HG03442 (cell line): ENCODE results near the gene CXCL10.
"Not testable (repeated sequence)": the region's sequence is repeated elsewhere in the genome, so short reads cannot be mapped to it uniquely, and the experiment has no call there.

Experiments used
- ATAC-seq: cut with Tn5 transposase; IDR thresholded peaks from one replicate; pipeline ENCODE4 v1.9.1; 2021; ENCODE audit warnings: mild to moderate bottlenecking, moderate library complexity; ENCODE audit not compliant: unreplicated experiment

The CXCL10 gene

GRCh38 chr4:76023389-76023788, at the start of gene CXCL10:
CXCL10 (minus strand) TSS chr4:76023497; CDS start chr4:76023431, 66 bp downstream.
- no peak for ATAC-seq

GRCh38 chr4:76072760-76073159, 49.5 kb upstream of the CXCL10 start:
- ATAC-seq = no peak

DNA sequence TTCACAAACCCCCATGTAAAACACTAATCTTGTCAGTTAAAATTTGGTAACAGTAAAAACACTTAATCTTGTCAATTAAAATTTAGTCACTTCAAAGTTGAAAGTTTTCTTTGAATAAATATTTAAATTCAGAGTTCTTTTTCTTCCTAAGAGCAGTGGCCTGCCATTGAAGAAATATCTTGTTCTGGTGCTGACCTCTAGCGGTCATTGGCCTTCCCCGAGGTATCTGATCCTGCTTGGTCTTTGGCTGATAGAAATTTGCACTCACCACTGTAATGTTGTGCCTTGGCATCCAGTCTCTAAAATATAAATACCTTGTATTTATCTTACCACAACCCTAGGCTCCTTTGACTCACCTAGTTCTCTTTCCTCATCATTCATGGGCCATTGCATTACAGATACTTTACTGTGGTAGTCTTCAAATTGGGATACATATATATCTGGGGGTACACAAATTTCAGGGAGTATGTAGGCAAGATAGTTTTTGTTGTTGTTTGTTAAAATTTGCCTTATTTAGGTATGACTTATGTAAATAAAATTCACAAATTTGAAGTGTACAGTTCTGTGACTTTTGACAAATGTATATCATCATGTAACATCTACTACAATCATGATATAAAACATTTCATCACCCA, 44.5 kb upstream of the CXCL10 start:
- peak; percentile 49 for ATAC-seq

DNA sequence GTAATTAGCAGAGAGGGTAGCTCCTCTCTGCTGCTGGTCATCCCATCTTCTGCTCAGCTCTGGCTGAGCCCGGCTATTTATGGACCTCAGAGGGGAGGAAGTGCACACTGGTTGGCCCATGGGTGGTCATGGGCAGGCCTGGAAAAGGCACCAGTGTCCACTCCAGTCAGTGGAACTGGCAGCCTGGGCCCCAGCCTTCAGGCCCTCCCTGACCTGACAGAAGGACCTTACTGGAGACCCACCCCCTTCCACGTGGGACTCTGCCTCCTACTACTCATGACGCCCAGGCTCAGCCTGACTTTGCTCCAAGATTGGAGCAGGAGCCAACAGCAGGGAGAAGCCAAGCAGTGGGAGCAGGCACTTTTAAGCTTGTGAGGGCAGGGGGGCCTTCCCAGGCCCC, 43.2 kb upstream of the CXCL10 start:
- no peak for ATAC-seq

DNA sequence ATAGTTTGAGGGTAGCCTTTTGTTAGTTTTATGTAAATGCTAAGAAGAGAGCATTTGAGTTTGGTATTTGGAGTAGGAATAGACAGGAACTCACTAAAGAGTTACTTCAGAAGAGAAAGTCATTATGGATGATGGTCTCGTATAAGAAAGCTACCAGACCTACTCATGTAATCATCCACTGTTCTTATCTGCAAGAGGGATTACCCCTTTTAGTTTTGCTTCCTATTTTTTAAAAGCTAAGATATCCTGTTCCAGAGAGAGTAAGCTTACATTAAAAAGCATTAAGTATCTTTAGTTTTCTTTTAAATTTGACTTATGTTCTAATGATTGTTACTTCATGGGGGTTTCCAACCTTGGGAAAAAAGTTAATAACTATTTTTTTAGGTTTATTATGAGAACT, 38.7 kb upstream of the CXCL10 start:
- peak; percentile 60 for ATAC-seq

DNA sequence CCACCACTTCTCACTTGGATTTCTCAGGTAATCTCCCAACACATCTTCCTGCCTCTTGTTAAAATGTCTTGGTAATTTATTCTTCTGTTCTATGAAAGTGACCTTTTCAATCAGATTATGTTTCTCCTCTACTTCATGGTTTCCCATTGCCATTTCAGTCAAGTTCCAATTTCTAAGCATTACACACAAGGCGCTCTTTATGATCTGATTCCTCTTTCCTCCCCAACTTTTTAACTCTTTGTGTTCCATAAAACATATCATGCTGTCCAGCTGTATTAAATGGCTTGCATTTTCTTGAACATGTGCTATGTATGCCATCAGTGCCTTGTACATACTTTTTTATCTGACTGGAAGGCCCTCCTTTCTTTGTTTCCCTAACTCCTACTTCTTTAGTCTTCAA, 38.1 kb upstream of the CXCL10 start:
- ATAC-seq = no peak

GRCh38 chr4:76060506-76060905, 37.2 kb upstream of the CXCL10 start:
- no peak for ATAC-seq

DNA sequence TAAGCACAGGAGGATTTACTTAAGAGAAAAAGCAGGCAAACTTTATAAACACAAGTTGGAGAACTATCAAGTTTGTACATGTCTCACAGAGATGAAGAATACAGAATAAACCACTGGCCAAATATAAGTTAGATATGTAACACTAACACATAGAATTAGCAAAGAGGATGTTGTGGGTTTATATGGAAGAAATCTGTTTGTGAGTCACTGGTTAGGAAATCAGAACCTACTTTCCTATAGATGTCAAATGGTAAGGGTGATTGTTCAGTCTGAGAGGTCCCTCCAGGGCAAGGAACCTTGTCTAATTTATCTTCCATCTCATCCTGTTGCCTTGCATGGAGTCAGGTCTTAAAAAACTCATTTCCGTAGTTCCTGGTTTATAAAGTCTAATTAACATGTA, 36.5 kb upstream of the CXCL10 start:
- ATAC-seq = no peak

- no peak for ATAC-seq
These were observed 35.7 kb upstream of the CXCL10 start for GRCh38 chr4:76058888-76059426.

DNA sequence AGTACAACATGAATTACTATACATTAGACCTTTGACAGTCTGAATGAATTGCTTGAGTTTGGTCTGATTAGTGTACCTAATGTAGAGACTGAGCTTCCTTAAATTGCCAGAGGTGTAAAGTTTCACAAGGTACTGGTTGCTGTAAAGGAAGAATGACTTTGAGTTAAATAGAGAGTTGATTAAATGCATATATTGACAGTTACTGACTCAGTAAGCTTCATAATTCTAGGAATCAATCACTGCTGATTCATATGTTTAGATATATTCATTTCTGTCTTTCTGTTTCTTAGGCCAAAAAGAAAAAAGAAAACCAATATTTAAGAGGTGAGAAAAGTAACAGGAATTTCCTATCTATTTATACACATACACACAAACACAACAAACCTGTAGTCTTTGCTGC, 35.0 kb upstream of the CXCL10 start:
- ATAC-seq = peak; percentile 56

DNA sequence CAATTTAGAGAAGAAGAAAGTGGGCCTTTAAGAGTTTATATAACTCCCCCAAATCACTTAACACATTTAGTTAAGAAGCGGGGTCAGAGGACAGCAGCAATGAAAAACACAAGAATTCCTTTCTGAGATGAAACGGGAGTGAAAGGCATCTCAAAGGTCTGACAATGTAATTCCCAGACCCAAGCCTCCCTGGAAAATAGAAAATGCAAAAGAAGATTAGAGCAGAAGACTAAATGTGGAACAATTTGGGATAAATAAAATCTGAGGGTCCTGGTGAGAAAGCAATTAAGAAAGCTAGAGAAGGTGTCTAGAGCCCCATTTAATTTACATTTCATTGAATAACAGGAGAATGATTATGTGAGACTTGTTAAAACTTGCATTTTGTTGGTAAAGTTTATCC, 32.1 kb upstream of the CXCL10 start:
- ATAC-seq = no peak

- ATAC-seq = peak; percentile 97
These were observed 31.7 kb upstream of the CXCL10 start for GRCh38 chr4:76055016-76055415.

DNA sequence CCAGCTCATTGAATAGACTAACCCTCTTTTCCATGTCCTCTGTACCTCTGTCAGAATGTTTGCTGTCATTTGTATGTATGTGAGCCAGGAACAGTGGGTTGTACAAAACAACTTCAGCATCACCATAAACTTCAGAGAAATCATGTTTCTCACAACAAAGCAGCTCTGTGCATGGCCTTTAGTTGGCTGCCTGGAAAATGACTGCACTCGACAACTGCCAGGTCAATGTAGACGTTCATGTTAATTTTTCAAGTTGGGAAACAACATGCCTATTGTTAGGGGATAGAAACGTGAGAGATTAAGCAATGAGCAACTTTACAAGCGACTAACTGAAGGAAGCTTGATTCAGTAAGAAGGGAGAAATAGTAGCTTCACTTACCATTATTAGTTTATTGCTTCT, 30.4 kb upstream of the CXCL10 start:
- no peak for ATAC-seq

- not testable (repeated sequence) for ATAC-seq
These were observed 27.3 kb upstream of the CXCL10 start for GRCh38 chr4:76050560-76051050.

- ATAC-seq = not testable (repeated sequence)
These were observed 26.6 kb upstream of the CXCL10 start for GRCh38 chr4:76049860-76050416.

GRCh38 chr4:76044686-76045085, 21.4 kb upstream of the CXCL10 start:
- ATAC-seq = not testable (repeated sequence)

DNA sequence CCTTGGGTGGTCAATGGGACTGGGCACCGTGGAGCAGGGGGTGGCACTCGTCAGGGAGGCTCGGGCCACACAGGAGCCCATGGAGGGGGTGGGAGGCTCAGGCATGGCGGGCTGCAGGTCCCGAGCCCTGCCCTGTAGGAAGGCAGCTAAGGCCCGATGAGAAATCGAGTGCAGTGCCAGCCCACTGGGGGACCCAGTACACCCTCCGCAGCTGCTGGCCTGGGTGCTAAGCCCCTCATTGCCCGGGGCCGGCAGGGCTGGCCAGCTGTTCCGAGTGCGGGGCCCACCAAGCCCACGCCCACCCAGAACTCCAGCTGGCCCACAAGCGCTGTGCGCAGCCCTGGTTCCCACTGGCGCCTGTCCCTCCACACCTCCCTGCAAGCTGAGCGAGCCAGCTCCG, 20.0 kb upstream of the CXCL10 start:
- ATAC-seq = not testable (repeated sequence)

DNA sequence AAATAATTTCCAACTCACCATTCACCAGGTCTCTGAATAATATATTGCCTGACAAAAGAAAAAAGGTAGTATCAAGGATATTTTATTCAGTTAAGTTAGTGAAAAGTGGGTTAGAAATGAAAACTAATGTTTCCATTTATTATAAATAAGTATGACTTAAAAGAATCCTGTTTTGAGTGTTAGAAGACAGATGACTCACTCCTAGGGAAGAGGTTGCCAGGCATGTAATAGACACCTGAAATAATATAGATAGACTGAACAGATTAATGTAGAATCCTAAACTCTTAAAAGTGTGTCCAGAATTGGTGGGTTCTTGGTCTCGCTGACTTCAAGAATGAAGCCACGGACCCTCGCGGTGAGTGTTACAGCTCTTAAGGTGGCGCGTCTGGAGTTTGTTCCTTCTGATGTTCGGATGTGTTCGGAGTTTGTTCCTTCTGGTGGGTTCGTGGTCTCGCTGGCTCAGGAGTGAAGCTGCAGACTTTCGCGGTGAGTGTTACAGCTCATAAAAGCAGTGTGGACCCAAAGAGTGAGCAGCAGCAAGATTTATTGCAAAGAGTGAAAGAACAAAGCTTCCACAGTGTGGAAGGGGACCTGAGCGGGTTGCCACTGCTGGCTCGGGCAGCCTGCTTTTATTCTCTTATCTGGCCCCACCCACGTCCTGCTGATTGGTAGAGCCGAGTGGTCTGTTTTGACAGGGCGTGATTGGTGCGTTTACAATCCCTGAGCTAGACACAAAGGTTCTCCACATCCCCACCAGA, 19.1 kb upstream of the CXCL10 start:
- not testable (repeated sequence) for ATAC-seq

GRCh38 chr4:76036855-76037254, 13.6 kb upstream of the CXCL10 start:
- no peak for ATAC-seq

GRCh38 chr4:76035799-76036380, 12.6 kb upstream of the CXCL10 start, which contains the start of gene CXCL11:
CXCL11 (minus strand) TSS chr4:76036070; CDS start chr4:76035987, 83 bp downstream.
- no peak for ATAC-seq

DNA sequence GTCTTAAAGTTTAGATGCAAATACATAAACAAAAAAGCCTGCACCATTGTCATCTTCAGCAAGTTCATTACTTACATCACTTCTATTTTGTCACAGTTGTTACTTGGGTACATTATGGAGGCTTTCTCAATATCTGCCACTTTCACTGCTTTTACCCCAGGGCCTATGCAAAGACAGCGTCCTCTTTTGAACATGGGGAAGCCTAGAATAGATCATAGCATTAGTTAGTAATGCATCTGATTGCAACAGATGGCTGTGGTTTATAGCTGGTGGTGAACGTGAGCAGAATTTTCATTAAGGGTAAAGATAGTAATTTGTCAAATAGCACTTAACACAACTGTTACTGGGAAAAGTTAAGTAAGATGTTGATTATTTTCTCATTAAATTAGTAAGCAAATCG, 11.8 kb upstream of the CXCL10 start:
- ATAC-seq = no peak
